Spinal cord (tissue), 10 donors: ENCODE measurements around the gene ACOT8. TPM values are rescaled to one million over a fixed set of nuclear protein-coding genes. Genes with fewer than 3 reads are reported as not detected.
"Not testable (repeated sequence)": the region's sequence is repeated elsewhere in the genome, so short reads cannot be mapped to it uniquely, and the experiment has no call there.

ENCODE experiments used
- DNase-seq, 6 donors: peaks; one replicate each; pipeline versions ENCODE4 v3.0.0 to v3.0.0-alpha.2; 2013 to 2015; ENCODE audit warnings: low spot score in 6 of 6, low read depth in 4 of 6
- H3K27ac ChIP-seq: one replicate; pipeline ENCODE4 v1.5.1; 2013; ENCODE audit warnings: low read depth, low read length, control low read depth
- H3K27me3 ChIP-seq: one replicate; pipeline ENCODE4 v1.6.1; 2013; ENCODE audit warnings: low read length; ENCODE audit not compliant: control insufficient read depth, insufficient read depth
- H3K36me3 ChIP-seq: one replicate; pipeline ENCODE4 v1.6.1; 2013; ENCODE audit warnings: low read length; ENCODE audit not compliant: control insufficient read depth, insufficient read depth
- H3K4me1 ChIP-seq: one replicate; pipeline ENCODE4 v1.6.1; 2013; ENCODE audit warnings: low read length; ENCODE audit not compliant: control insufficient read depth, insufficient read depth
- H3K4me3 ChIP-seq: one replicate; pipeline ENCODE4 v1.5.1; 2013; ENCODE audit warnings: low read depth, low read length, control low read depth
- H3K9me3 ChIP-seq: one replicate; pipeline ENCODE4 v1.6.1; 2013; ENCODE audit warnings: low read length; ENCODE audit not compliant: control insufficient read depth, insufficient read depth
- WGBS: methylation state at CpG from one replicate; pipeline ENCODE4 v1.1.5; 2013; ENCODE audit warnings: missing lambda C conversion rate; ENCODE audit not compliant: insufficient coverage; 5-methylcytosine and 5-hydroxymethylcytosine counted together
- polyA plus RNA-seq, 2 donors: library from polyadenylated mRNA; unstranded; fragments of 120-200 nt; gene quantifications; one replicate each; pipeline ENCODE4 v1.2.1, GENCODE V29; 2013; ENCODE audit not compliant: insufficient read length in 2 of 2
- total RNA-seq, 2 donors: library from RNA; depleted of rRNA in 1 of 2; stranded (reverse); fragments of 120-200 nt in 1 of 2; fragments of >200 nt in 1 of 2; gene quantifications; one replicate each; pipeline versions ENCODE4 v1.2.3 to v1.2.4, GENCODE V29; 2013 to 2014
- donor health status: healthy.

The ACOT8 gene
- total and polyA plus RNA-seq, 4 donors, result 27.8 to 46.3 (median 38.3) TPM

- WGBS, result 4% methylated on average over 27 of the region's 35 CpGs
- peaks cover 31% of the 10 kb centered on the region for H3K4me1 ChIP-seq
- H3K27ac ChIP-seq, result peak within 1 kb of the TSS; percentile 91
Measured at GRCh38 chr20:45833030-45833882, 23.9 kb downstream of the ACOT8 start, which contains the start of gene SNX21. Gene SNX21 (plus strand): TSS chr20:45833799. CDS start chr20:45833920, 121 bp downstream.

DNA sequence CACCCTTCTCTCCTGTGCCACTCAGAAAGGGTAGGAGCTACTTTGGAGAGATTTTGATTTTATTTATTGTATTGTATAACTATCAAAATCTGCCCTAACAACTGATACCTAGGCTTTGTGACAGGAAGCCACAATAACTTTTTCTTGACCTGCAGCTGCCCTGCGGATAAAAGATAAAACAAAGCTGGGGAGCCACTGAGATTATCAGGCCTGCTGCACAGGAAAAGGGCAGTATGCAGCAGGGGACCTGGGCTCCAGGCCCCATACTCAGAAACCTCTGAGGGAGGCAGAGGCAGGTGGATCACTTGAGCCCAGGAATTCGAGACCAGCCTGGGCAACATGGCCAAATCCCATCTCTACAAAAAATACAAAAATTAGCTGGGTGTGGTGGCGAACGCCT lies 24.6 kb downstream of the ACOT8 start:
- H3K36me3 ChIP-seq, result peaks cover 9% of the 10 kb centered on the region
- no peaks in the 10 kb centered on the region for H3K27me3 ChIP-seq
- no peak overlapping the region for H3K4me3 ChIP-seq
- 94% methylated on average over 2 of the region's 4 CpGs for WGBS
- H3K4me1 ChIP-seq, result peaks cover 31% of the 10 kb centered on the region
- H3K27ac ChIP-seq, result no peak overlapping the region
- no peaks in the 10 kb centered on the region for H3K9me3 ChIP-seq
- no peak for DNase-seq

More at GRCh38 chr20:45833030-45833882, 23.9 kb downstream of the ACOT8 start, which contains the start of gene SNX21:
- Histone ChIP-seq H3K4me3 (peak within 1 kb of the TSS; percentile 78), H3K27me3 (no peaks in the 10 kb centered on the region), H3K36me3 (peaks cover 13% of the 10 kb centered on the region), H3K9me3 (no peaks in the 10 kb centered on the region)
- DNase-seq, result peak in 5 of 6 donors; percentile 31 to 86 (median 43)

GRCh38 chr20:45829673-45830106 lies 27.5 kb downstream of the ACOT8 start:
- H3K27ac ChIP-seq, H3K4me3 ChIP-seq, H3K36me3 ChIP-seq, DNase-seq, H3K9me3 ChIP-seq, H3K27me3 ChIP-seq: not testable (repeated sequence)
- WGBS, result 85% methylated on average over 3 of the region's 4 CpGs
- peaks cover 21% of the 10 kb centered on the region for H3K4me1 ChIP-seq

DNA sequence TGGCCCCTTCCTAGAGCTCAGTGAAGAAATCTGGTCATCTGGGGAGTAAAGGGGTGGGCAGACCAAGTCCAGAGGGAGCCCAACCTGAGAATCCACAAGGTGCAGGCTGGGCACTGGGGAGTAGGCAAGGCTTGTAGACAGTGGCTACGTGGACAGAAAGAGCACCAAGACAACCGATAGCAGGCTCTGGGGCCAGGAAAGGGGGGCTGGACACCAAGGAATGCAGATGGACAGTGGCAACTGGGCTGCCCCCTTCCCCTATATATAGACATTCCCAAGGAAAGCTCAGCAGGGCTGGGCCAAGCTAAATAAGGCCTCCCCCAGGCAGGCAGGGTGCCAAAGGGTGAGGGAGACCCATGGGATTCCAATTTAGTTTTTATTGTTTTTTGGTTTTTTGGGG lies 28.6 kb downstream of the ACOT8 start:
- H3K27ac ChIP-seq, result no peak overlapping the region
- 28% methylated on average over 2 of the region's 2 CpGs for WGBS
- no peaks in the 10 kb centered on the region for H3K9me3 ChIP-seq
- no peaks in the 10 kb centered on the region for H3K36me3 ChIP-seq
- H3K4me1 ChIP-seq, result peaks cover 22% of the 10 kb centered on the region
- H3K27me3 ChIP-seq, result peaks cover 11% of the 10 kb centered on the region
- no peak overlapping the region for H3K4me3 ChIP-seq
- no peak for DNase-seq

DNA sequence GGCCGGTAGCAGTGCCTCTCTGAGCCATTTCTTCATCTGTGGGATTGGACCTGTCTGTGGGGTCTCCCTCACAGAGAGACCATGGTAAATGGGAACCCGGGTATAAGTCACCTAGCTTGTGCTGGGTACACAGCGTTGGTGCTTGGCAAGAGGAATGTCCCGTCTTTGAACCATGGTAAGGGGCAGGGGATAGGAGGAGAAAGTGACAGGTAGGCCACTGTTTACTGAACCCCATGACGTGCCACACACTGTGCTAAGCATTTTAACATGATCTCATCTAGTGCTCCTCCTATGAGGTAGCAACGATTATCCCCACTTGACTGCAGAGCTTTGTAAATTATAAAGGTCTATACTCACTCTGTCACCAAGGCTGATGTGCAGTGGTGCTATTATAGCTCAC lies 29.5 kb downstream of the ACOT8 start:
- no peak for DNase-seq
- H3K36me3 ChIP-seq, result no peaks in the 10 kb centered on the region
- no peak overlapping the region for H3K4me3 ChIP-seq
- 92% methylated on average over 5 of the region's 6 CpGs for WGBS
- H3K27ac ChIP-seq, result no peak overlapping the region
- H3K27me3 ChIP-seq, result peaks cover 20% of the 10 kb centered on the region
- H3K4me1 ChIP-seq, result peaks cover 22% of the 10 kb centered on the region
- no peaks in the 10 kb centered on the region for H3K9me3 ChIP-seq

DNA sequence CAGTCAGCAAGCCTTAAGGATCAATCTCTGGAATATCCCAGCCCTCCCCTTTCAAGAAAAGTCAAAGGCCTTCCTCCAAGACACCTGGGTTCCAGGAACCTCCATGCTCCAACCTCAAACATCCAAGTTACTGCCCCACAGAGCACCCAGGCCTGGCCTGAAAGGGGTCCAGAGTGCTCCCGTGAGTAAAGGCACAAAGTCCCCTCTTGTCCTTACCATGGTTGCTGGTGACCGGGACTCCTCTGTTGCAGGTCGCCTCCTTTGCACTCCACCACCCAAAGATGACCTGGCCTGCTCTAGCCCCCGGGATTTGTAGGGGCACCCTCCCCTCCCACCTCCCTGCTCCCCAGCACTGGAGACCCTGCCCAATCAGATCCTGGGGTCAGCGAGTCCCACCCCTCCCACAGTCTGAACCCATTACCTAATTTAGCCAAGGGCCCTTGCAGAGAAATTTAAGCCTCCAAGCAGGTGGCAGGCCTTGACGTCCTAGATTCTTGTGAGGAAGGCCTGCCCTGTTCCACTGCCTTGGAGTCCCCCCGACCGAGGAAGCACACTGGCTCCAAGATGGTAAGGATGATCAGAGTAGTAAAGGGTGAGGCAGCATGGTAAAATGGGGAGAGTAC lies 30.1 kb downstream of the ACOT8 start, which contains the start of gene TNNC2:
TNNC2 (minus strand) TSS at position 283 of the 623 bp plus-strand sequence; CDS start at position 219, 64 bp downstream.
- Histone ChIP-seq H3K9me3 (no peaks in the 10 kb centered on the region), H3K4me3 (no peak within 1 kb of the TSS), H3K36me3 (no peaks in the 10 kb centered on the region), H3K27me3 (peaks cover 25% of the 10 kb centered on the region), H3K4me1 (peaks cover 25% of the 10 kb centered on the region), H3K27ac (no peak within 1 kb of the TSS)
- 83% methylated on average over 8 of the region's 8 CpGs for WGBS
- DNase-seq, result no peak

DNA sequence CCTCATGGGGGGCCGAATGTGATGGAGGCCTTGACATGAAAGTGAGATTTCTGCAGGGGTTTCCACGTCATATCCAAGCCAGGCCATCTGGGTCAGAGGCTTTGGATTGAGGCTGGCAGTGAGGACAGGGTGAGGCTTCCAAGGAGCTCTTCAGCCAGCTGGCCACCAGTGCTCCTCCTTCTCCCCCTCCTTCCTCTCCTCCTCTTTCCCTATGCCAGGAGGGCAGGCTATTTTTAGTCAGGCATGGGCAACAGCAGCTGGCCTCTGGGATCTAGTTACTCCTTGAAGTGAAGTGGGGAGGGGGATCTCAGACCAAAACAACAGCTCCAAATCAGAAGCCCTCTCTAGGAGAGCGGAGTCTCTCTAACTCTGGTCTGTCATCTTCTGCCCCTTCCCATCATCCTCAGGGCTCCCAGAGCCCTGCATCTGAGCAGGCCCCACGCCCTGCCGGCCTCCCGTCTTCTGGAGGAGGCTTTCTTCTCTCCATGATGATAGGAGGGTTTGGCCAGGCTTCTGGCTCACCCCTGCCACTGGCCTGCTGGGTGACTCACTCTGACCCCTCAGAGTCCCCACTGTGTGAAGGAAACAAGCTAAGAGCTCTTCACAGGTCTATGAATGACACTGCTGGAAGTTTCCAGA lies 30.7 kb downstream of the ACOT8 start:
- DNase-seq, result no peak
- Histone ChIP-seq H3K27me3 (peaks cover 28% of the 10 kb centered on the region), H3K4me1 (peaks cover 25% of the 10 kb centered on the region), H3K4me3 (no peak overlapping the region), H3K9me3 (no peaks in the 10 kb centered on the region), H3K27ac (no peak overlapping the region), H3K36me3 (no peaks in the 10 kb centered on the region)
- 88% methylated on average over 1 of the region's 6 CpGs for WGBS

GRCh38 chr20:45823949-45824835 lies 33.0 kb downstream of the ACOT8 start:
- no peaks in the 10 kb centered on the region for H3K9me3 ChIP-seq
- no peaks in the 10 kb centered on the region for H3K36me3 ChIP-seq
- DNase-seq, result peak in 1 of 6 donors; percentile 36
- H3K27ac ChIP-seq, result no peak overlapping the region
- no peak overlapping the region for H3K4me3 ChIP-seq
- peaks cover 25% of the 10 kb centered on the region for H3K4me1 ChIP-seq
- peaks cover 30% of the 10 kb centered on the region for H3K27me3 ChIP-seq
- 18% methylated on average over 54 of the region's 57 CpGs for WGBS

DNA sequence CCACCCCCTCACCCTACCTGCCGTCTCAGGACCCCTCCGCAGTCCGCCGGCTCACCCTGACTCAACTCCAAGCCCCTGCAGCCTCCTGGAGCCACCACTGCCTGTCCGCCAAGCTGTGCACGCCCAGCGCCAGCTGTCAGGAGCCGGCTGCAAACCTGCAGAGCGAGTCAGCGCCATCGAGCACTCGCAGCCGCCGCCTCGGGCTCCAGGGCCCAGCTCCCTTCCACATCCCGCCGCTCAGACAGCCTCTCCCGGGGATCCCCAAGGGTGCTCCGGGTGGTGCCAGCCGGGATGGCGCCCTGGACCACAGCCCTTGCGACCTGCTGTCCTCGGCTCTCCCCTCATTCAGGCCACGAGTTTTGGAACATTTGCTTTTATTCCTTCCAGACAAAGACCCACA lies 34.3 kb downstream of the ACOT8 start:
- Histone ChIP-seq H3K27me3 (peaks cover 30% of the 10 kb centered on the region), H3K9me3 (no peaks in the 10 kb centered on the region), H3K4me1 (peaks cover 25% of the 10 kb centered on the region), H3K36me3 (no peaks in the 10 kb centered on the region), H3K4me3 (peak overlapping the region; percentile 18), H3K27ac (no peak overlapping the region)
- peak in 2 of 6 donors; percentile 49 to 67 for DNase-seq
- WGBS, result 4% methylated on average over 24 of the region's 24 CpGs
